Panc1 (cell line): ENCODE results near the gene CYP2W1. TPM values are rescaled to one million over a fixed set of nuclear protein-coding genes. Genes with fewer than 3 reads are reported as not detected.

ENCODE experiments used
- ATAC-seq: fragments of 200-7000 bp; cut with Tn5 transposase; 2 replicates; pipeline ENCODE4 v1.9.1; 2020; ENCODE audit warnings: mild to moderate bottlenecking, moderate library complexity
- BruUV-seq: library from RNA; stranded (reverse); fragments of 400-500 nt; replicated peaks from 2 replicates; lab custom pipeline; 2021; lab: Mats Ljungman, UMichigan
- CTCF ChIA-PET: fragments of 300-600 bp; sonication (Branson Sonifier 250); formaldehyde crosslinking; loops from one replicate; lab custom pipeline; 2022; ENCODE audit warnings: antibody characterized with exemption; lab: Charles Lee
- POLR2A ChIA-PET: fragments of 300-600 bp; sonication (Branson Sonifier 250); formaldehyde crosslinking; loops from one replicate; lab custom pipeline; 2022; ENCODE audit warnings: antibody characterized with exemption; lab: Charles Lee
- DNase-seq: peaks from one replicate; pipeline ENCODE4 v3.0.0-alpha.2; 2010; ENCODE audit warnings: low read depth, low spot score
- H3K27ac ChIP-seq: 2 replicates; pipeline ENCODE4 v1.5.1; 2011; ENCODE audit warnings: mild to moderate bottlenecking, low read length, inconsistent platforms
- H3K27me3 ChIP-seq: fragments of 200-500 bp; sonication (Bioruptor generic); 2 replicates; pipeline ENCODE4 v1.6.0; 2014; ENCODE audit warnings: low read length, inconsistent platforms; ENCODE audit not compliant: control insufficient read depth, insufficient read depth
- H3K36me3 ChIP-seq: fragments of 200-500 bp; sonication (Bioruptor generic); 2 replicates; pipeline ENCODE4 v1.5.1; 2014; ENCODE audit warnings: inconsistent platforms, mild to moderate bottlenecking, low read length, moderate library complexity; ENCODE audit not compliant: control insufficient read depth, insufficient read depth
- H3K4me1 ChIP-seq: 2 replicates; pipeline ENCODE4 v1.5.1; 2011; ENCODE audit warnings: inconsistent platforms, mild to moderate bottlenecking, low read length, moderate library complexity; ENCODE audit not compliant: control insufficient read depth, insufficient read depth
- H3K4me3 ChIP-seq, 2 experiments: 2 replicates each; pipeline ENCODE4 v1.5.1; 2011 to 2012; ENCODE audit warnings: low read depth in 2 of 2, low read length in 2 of 2, mild to moderate bottlenecking in 2 of 2, inconsistent platforms in 1 of 2, moderate library complexity in 1 of 2
- H3K9me3 ChIP-seq: fragments of 200-500 bp; sonication (Bioruptor generic); 2 replicates; pipeline ENCODE4 v1.5.1; 2014; ENCODE audit warnings: low read depth, mild to moderate bottlenecking, inconsistent platforms, low read length, moderate library complexity; ENCODE audit not compliant: control insufficient read depth, insufficient read depth
- POLR2AphosphoS5 ChIP-seq: IDR thresholded peaks from 2 replicates; pipeline ENCODE4 v1.6.1; 2012; ENCODE audit warnings: mild to moderate bottlenecking, low read depth, low read length, moderate library complexity
- REST ChIP-seq, 2 experiments: IDR thresholded peaks; 2 replicates each; pipeline ENCODE4 v1.6.1; 2011 to 2012; ENCODE audit warnings: low read depth in 2 of 2, control low read depth in 1 of 2, low read length in 1 of 2, mild to moderate bottlenecking in 1 of 2, moderate library complexity in 1 of 2; ENCODE audit not compliant: insufficient read depth in 1 of 2
- SIN3A ChIP-seq: IDR thresholded peaks from 2 replicates; pipeline ENCODE4 v1.6.1; 2012; ENCODE audit warnings: low read depth, mild to moderate bottlenecking, low read length, moderate library complexity, borderline replicate concordance; ENCODE audit not compliant: insufficient read depth
- TCF7L2 ChIP-seq: IDR thresholded peaks from 2 replicates; pipeline ENCODE4 v1.6.1; 2011; ENCODE audit warnings: mild to moderate bottlenecking, low read depth, low read length, inconsistent platforms
- in situ Hi-C: cut with HindIII; loops from 2 replicates; pipeline ENCODE4 v1.10.0; 2016; ENCODE audit warnings: low sequenced_read_pairs, low pct_unique_long_range_greater_than_20kb
- intact Hi-C: fragments of 100-400 bp; cut with micrococcal nuclease; formaldehyde crosslinking; loops from one replicate; pipeline ENCODE4 v1.10.0; 2022; ENCODE audit not compliant: unreplicated experiment
- total RNA-seq: library from RNA; stranded (reverse); gene quantifications from one replicate; pipeline ENCODE4 v1.2.1, GENCODE V29; 2021; ENCODE audit not compliant: unreplicated experiment
- TF ChIP-seq, protein P1 (sequence below): fragments of 450-650 bp; IDR thresholded peaks from 2 replicates; pipeline ENCODE4 v1.5.1; 2017; ENCODE audit warnings: mild to moderate bottlenecking

CYP2W1 gene
- total RNA-seq, 1 experiment from 2014 or later: 0.74 TPM

- H3K27ac ChIP-seq: no peak overlapping the region
- H3K27me3 ChIP-seq: no peaks in the 10 kb centered on the region
- no peaks in the 10 kb centered on the region for H3K9me3 ChIP-seq
- CTCF ChIA-PET: interaction anchor here (0.6 kb wide), 2 partner anchors 48 to 141 kb away, joined by 3 to 7 read pairs; no protein-coding TSS in a partner anchor
- in situ Hi-C loops (no loop called here), intact Hi-C loops (no loop called here)
- H3K4me1 ChIP-seq: peaks cover 19% of the 10 kb centered on the region
- no TSS peak for BruUV-seq
- H3K4me3 ChIP-seq: no peak overlapping the region
- DNase-seq (no peak), ATAC-seq (no peak)
- no peak for TF ChIP-seq REST (IDR thresholded peaks at IDR 0.05; ENCODE audit: insufficient read depth in 1 of 2, low read depth in 2 of 2, low read length in 1 of 2)
- TF ChIP-seq, protein P1, sequence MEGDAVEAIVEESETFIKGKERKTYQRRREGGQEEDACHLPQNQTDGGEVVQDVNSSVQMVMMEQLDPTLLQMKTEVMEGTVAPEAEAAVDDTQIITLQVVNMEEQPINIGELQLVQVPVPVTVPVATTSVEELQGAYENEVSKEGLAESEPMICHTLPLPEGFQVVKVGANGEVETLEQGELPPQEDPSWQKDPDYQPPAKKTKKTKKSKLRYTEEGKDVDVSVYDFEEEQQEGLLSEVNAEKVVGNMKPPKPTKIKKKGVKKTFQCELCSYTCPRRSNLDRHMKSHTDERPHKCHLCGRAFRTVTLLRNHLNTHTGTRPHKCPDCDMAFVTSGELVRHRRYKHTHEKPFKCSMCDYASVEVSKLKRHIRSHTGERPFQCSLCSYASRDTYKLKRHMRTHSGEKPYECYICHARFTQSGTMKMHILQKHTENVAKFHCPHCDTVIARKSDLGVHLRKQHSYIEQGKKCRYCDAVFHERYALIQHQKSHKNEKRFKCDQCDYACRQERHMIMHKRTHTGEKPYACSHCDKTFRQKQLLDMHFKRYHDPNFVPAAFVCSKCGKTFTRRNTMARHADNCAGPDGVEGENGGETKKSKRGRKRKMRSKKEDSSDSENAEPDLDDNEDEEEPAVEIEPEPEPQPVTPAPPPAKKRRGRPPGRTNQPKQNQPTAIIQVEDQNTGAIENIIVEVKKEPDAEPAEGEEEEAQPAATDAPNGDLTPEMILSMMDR: no peak
- no peak for TF ChIP-seq TCF7L2
- no peak for TF ChIP-seq POLR2AphosphoS5
- TF ChIP-seq SIN3A: no peak
- H3K36me3 ChIP-seq: no peaks in the 10 kb centered on the region
- POLR2A ChIA-PET: interaction anchor here (0.7 kb wide), 1 partner anchor 179 kb away, joined by 10 read pairs; no protein-coding TSS in a partner anchor
These were observed 14.7 kb downstream of the CYP2W1 start for GRCh38 chr7:997404-998395.

GRCh38 chr7:999149-999879 lies 16.3 kb downstream of the CYP2W1 start:
- DNase-seq (no peak), ATAC-seq (no peak)
- intact Hi-C loops (no loop called here), in situ Hi-C loops (no loop called here)
- Histone ChIP-seq H3K4me1 (peaks cover 9% of the 10 kb centered on the region; the same call in 1 of the 2 replicates), H3K36me3 (no peaks in the 10 kb centered on the region), H3K27me3 (no peaks in the 10 kb centered on the region), H3K9me3 (no peaks in the 10 kb centered on the region), H3K27ac (no peak overlapping the region), H3K4me3 (no peak overlapping the region)
- CTCF ChIA-PET: no interaction called here
- TF ChIP-seq REST (IDR thresholded peaks at IDR 0.05; ENCODE audit: insufficient read depth in 1 of 2, low read depth in 2 of 2, low read length in 1 of 2): no peak
- no peak for TF ChIP-seq SIN3A
- TF ChIP-seq TCF7L2: no peak
- TF ChIP-seq POLR2AphosphoS5: no peak
- TF ChIP-seq, protein P1: no peak
- no TSS peak for BruUV-seq
- POLR2A ChIA-PET: interaction anchor here (0.6 kb wide), 1 partner anchor 326 kb away, joined by 11 read pairs; no protein-coding TSS in a partner anchor
